Activated naive CD4-positive, alpha-beta T cell treated with Interleukin-2 at 50 U/mL for 16 hours (primary cell): ENCODE measurements around the gene APOL6.
"Not testable (repeated sequence)": the region's sequence is repeated elsewhere in the genome, so short reads cannot be mapped to it uniquely, and the experiment has no call there.

ENCODE experiments used
- DNase-seq: peaks from one replicate; pipeline ENCODE4 v3.0.0-alpha.2; 2020

The APOL6 gene

DNA sequence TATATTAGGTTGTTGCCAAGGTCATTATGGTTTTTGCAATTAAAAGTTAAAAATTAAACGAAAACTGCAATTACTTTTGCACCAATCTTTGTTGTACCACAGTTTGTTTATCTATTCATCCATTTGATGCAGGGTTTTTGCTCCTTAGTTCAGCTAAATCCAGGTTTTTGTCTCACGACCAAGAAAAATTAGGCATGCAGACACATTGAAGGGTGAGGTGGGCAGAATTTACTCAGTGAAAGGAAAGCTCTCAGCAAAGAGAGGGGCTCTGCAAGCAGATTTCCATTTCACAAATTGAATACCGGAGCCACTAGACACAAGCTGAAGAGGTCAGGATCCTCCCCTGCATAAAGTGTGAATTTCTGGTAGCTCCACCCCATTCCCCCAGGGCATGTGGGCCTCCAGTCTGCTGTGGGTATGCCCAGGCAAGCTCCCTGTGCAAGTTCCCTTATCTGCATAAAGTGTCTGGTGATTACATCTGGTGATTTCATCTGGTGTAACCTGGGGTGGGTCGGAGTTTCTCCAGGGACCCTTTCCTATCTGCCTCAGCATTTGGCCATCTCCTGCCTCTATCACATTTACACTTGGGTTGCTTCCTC lies 33.3 kb downstream of the APOL6 start:
- no peak for DNase-seq

DNA sequence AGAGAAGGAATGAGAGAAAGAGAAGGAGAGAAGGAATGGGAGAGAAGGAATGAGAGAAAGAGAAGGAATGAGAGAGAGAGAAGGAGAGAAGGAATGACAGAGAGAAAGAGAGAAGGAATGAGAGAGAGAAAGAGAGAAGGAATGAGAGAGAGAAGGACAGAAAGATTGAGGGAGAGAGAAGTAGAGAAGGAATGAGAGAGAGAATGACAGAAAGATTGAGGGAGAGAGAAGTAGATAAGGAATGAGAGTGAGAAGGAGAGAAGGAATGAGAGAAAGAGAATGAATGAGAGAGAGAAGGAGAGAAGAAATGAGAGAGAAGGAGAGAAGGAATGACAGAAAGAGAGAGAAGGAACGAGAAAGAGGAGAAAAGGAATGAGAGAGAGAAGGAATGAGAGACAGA lies 35.3 kb downstream of the APOL6 start:
- DNase-seq: no peak

DNA sequence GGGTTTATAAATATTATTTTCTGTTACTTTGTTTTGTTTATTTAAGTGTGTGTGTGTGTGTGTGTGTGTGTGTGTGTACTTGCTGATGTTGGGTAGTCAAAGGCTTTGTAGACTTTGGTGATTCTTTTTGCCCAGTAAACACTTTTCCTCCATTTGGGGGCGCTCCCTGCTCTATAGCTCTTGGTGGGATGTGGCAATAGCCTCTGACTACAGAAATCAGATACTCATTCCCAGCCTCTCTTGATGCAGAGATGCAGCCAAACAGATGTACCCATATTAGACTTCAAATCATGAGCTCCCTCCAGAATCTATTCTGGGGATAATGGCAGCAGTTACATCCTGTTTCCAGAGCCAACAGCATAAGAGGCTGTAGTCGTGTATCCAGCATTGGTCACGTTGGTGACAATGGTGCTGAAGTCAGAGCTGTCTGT lies 36.0 kb downstream of the APOL6 start:
- no peak for DNase-seq

DNA sequence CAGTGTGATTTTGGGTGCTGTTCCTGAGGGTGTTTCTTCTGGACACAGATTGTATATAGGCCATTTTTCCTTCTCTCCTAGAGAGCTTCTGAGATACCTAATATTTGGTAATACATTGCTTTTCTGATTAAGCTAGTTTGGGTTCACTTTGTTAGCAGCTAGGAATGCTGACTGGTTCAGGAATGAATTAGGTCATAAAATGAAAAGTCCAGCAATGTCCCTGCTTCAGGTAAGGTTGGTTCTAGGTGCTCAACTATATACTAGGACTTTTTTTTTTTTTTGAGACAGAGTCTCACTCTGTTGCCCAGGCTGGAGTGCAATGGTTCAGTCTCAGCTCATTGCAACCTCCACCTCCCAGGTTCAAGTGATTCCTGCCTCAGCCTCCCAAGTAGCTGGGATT lies 36.5 kb downstream of the APOL6 start:
- DNase-seq: no peak

DNA sequence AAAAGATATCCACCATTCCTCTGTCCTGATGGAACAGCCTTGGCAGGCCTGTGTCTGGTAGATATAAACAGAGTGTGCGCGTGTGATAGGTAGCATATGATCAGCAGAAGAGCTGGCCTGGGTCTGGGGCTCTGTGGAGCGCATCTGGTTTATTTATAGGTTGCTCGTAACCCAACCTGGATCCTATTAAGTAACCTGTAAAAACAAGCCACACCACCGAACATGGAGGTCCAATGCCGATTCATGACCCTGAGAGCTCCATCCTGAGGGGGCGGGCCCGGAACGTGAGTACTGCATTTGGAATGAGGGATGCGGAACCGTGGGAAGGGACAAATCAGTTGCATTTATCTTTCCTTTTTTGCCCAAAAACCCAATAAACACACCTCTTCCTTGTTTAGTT lies 37.5 kb downstream of the APOL6 start:
- no peak for DNase-seq

DNA sequence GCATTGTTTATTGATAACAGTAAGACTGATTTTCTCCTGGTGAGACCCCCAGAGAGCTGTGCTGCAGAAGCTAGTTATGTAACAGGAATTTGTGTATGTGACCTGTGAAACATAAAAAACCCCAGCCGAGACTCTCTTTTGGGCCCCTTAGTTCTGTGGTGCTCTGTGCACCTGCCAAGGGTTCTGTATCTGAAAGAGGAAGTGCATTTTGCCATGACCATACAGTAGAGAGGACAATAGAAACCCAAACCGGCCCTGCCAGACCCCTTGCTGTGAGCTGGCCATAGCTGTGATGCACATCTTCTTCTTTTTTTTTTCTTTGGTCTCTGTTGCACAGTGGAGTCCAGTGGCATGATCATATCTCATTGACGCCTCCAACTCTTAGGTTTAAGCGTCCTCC lies 38.1 kb downstream of the APOL6 start:
- DNase-seq: no peak

DNA sequence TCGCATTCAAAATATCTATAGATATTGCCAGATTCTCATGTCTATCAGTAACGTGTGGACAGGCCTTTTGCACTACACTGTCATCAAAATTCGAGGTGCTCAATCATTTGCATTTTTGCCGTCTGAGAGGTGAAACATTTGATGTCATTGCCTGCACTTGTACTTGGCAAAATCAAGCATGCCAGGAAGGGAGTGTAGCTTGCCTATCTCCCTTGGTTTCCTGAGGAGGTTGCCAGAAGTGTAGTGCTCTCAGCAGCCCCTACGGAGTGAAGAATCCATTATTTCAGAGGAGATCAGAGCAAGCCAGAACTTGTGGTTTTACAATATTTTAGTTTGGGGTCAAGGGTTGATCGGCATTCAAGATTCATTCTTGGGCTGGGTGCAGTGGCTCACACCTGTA lies 39.2 kb downstream of the APOL6 start:
- no peak for DNase-seq

DNA sequence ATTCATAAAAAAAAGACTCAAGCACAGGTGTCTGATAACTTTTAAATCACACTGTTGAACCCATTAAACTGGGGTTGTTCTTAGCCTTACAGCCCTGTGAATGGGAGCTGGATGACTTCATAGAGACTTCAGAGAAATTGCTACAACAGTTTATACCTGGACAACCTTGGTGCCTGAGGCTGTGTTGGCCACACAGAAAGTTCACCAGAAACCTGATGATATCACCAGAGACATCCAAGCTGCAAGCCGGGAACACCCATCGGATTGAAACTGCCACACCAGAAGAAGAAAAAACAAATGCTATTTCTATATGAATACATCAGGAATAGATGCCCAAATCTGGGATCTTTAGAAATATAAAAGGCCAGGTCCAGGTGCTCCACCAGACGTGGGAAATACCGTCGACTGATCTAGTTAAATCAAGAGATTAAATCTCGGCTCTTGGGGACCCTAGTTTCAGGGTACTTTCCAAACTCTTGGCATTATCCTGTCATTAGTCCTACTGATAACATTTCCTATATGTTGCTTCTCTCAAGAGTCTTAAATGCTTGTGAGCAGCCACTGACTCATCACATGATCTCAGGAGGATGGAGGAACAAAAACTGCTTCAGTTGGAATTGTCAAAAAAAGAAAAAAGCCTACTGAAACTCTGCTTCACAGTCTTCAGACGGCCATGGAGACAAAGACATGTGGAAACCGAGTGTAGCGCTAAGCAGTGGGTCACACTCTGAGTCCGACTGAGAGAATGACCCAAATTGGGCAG lies 40.8 kb downstream of the APOL6 start:
- DNase-seq: no peak

DNA sequence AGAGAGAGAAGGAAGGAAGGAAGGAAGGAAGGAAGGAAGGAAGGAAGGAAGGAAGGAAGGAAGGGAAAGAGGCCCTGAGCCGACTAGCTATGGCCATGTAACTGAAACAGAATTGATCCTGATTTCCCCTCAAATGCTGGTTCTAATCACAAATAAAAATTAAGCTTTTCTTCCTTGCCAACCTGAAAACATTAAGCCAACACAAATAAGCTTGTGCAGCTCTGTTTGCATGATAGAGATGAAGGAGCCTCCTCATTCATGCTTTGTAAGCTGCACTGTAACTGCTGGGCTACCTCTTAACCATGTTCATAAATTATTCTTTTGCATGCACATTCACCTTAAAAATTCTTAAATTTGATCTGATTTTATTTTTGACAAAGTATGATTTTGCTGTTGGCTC lies 41.8 kb downstream of the APOL6 start:
- DNase-seq: no peak

DNA sequence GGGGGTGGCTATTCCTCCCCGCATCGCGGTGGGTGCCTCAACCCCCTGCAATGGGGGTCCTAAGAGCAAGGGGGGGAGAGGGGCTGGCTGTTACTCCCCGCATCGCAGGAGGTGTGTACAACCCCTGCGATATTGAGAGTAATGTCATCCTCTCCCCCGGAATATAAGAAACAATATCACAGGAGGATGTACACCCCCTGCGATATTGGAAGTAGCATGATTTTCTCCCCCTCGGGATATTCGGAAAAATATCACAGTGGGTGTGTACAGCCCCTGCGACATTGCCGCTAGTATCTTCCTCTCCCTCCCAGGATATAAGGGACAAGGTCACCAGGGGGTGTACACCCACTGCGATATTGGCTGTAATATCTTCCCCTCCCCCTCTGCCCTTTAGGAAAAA lies 47.0 kb downstream of the APOL6 start:
- no peak for DNase-seq

DNA sequence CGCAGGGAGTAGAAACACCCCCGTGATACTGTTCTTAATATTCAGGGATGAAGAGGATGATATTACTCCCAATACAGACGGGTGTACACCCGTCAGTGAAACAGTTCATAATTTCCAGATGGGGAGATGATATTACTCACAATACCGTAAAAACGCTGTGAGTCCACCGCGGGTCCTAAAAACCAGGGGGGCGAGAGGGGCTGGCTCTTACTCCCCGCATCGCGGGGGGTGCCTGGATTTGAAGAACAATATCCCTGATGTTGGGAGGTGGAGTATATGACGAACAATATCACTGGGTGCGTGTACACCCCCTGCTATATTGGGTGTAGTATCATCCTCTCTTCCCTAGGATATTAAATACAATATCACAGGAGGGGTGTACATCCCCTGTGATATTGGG lies 48.9 kb downstream of the APOL6 start:
- peak; percentile 28 for DNase-seq

DNA sequence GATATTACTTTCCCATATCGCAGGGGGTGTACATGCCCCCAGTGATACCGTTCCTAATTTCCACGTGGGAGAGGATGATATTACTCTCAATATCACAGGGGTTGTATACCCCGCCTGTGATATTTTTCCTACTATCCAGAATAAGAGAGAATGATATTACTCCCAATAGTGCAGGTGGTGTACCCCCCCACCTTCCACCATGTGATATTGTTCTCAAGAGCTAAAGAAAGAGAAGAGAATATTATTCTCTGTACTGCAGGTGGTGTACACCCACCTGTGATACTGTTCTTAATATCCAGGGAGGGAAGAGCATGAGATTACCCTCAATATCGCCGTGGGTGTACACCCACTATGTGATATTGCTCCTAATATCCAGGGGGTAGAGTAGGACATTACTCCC lies 51.6 kb downstream of the APOL6 start:
- DNase-seq: not testable (repeated sequence)

DNA sequence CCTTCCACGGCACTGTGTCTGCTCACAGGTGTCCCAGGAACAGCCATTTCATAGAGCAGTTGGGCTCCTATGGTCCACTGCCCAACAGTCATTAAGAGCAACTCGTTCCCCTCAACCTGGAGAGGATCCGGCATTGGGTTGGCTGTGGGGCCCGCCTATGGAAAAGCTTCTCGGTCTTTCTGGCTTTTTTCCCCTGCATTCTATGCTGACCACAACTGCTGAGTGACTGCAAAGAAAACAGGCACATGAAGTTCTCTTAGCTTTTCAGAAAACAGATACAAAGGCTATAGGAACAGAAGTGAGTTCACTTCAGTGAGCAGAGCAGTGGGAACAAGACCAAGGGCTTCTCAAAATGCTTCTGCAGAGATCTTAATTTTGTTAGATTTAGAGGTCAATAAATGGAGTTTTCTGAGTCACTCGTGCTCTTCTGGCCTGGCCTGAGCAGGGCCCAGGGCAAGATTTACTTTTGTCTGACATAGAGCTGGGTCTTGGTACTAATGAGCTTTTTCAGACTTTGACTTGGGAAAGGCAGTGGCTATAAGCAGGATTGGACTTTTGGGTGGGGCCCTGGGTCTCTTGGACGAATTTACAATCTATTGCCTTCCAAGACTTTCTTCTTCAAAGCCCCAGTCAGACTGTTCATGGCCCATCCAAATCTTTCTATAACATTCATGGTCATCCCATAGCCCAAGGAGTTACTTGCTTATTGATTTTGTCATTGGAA lies 55.8 kb downstream of the APOL6 start:
- no peak for DNase-seq

DNA sequence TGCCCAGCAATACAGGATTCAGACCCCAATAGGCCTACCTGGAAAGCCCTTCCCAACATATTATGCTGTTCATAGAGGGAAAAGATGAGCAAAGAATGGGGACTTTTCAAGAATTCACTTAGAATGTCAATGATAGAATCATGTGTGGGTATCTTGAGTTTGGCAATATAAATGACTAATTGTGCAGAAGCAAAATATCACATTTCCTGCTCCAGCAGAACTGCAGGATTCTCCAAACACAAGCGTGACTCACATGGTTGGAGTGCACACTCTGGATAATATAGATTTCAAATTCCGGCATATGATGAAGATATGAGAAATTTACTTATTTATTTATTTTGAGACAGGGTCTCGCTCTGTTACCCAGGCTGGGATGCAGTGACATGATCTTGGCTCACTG lies 56.9 kb downstream of the APOL6 start:
- no peak for DNase-seq

DNA sequence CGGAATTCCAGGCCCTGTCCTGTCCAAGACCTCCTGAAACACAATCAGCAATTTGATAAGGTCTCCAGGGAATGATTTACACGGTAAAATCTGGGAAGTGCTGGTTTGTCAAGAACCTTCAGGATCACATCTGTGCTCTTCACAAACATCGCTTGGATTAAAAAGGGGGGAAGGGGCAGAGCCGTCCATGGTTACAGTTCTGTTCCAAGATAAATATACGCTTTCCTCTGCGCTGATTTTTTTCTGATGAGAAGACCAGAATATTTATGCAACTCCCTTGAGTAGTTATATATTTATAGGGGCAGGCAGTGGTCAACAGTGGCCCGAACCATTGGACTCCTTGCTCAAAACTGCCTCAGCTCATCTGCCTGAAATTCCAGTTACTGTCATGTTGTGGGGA lies 60.2 kb downstream of the APOL6 start:
- DNase-seq: no peak

DNA sequence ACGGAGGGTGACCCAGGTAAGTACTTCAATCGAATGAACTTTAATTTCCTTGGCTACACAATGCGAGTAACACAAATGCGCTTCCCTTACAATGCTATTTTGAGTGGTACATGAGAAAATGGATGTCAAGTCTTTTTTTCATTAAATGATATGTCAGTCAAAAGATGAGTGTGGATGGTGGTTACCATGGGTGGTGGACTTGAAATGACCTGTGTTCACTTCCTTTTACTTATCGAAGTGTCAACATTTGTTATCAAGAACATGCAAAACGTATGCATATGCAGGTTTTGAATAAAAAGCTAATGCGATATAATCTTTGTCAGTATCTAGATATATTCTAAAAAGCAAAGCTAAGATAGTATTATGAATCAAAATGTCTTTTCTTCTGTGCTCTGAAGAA lies 60.7 kb downstream of the APOL6 start:
- no peak for DNase-seq

DNA sequence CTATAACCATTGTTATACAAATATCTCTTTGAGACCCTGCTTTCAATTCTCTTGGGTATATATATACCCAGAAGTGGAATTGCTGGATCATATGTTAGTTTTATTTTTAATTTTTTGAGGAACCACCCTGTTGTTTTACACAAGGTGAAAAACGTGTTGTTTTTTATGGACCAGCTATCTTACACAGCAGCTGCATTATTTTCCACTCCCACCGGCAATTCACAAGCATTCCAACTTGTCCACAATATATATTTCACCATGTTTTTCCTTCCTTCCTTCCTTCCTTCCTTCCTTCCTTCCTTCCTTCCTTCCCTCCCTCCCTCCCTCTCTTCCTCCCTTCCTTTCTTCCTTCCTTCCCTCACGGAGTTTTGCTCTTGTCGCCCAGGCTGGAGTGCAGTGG lies 63.1 kb downstream of the APOL6 start:
- no peak for DNase-seq

DNA sequence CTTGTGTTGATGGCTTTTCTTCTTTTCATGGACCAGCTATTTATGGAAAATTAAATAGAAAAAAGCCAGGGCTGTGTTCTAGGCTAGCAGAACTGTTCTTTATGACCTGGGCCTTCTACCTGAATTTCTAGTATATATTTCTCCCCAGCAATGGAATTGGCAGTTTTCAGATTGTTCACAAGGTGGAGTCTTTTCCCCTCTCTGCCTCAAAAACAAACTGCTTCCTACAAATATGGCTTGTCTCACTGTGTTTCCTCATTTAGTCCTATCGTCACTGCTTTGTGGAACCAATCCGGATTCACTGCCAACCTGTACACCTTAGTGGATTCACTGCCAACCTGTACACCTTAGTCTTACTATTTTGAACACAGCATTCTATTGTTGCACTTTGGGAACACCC lies 64.4 kb downstream of the APOL6 start:
- no peak for DNase-seq

DNA sequence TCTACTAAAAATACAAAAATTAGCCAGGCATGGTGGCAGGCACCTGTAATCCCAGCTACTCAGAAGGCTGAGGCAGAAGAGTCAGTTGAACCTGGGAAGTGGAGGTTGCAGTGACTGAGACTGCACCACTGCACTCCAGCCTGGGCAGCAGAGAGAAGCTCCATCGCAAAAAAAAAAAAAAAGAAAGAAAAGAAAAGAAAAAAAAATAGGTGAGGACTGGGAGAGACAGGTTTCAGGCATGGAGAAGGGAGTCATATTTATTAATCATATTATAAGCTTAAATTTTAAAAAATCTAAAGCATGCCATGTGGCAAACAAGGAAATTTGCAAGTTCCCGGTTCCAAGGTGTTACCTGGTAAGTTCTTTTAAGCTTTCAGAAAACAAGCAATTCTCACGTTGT lies 69.3 kb downstream of the APOL6 start, which contains the start of gene APOL5:
APOL5 (plus strand) TSS at position 301 of the 400 bp plus-strand sequence; CDS start at position 301, 0 bp downstream.
- no peak for DNase-seq
